Endothelial cell of umbilical vein (primary cell): ENCODE results near the gene PARD3B. TPM values are rescaled to one million over a fixed set of nuclear protein-coding genes. Genes with fewer than 3 reads are reported as not detected.

Experiments
- BruUV-seq: library from RNA; stranded (reverse); fragments of 400-500 nt; replicated peaks from 2 replicates; lab custom pipeline; 2021; lab: Mats Ljungman, UMichigan
- CTCF ChIA-PET: fragments of 300-600, 350-600 bp; sonication (Branson Sonifier 250); formaldehyde crosslinking; loops from one replicate; lab custom pipeline; 2021; ENCODE audit warnings: antibody characterized with exemption, inconsistent platforms; lab: Charles Lee
- POLR2A ChIA-PET: fragments of 300-600, 350-600 bp; sonication (Branson Sonifier 250); formaldehyde crosslinking; loops from one replicate; lab custom pipeline; 2021; ENCODE audit warnings: antibody characterized with exemption, inconsistent platforms; lab: Charles Lee
- DNase-seq: peaks from one replicate; pipeline ENCODE4 v3.0.0-alpha.2; 2011; ENCODE audit warnings: low read depth, low spot score
- FAIRE-seq: peaks from 2 replicates; lab custom pipeline; 2011; peaks lifted over from hg19 to GRCh38; lab: Jason Lieb, UNC
- H2AFZ ChIP-seq: 2 replicates; pipeline ENCODE4 v1.6.0; 2012; ENCODE audit warnings: low read depth, low read length, control low read depth, inconsistent platforms
- H3K27ac ChIP-seq: 2 replicates; pipeline ENCODE4 v1.5.1; 2011; ENCODE audit warnings: low read depth, mild to moderate bottlenecking, control low read depth, low read length, moderate library complexity; ENCODE audit not compliant: insufficient read depth
- H3K27me3 ChIP-seq, 2 experiments: 2 replicates each; pipeline versions ENCODE4 v1.6.0 to v1.6.1; 2011; ENCODE audit warnings: low read length in 2 of 2, mixed read lengths in 1 of 2; ENCODE audit not compliant: control insufficient read depth in 2 of 2, insufficient read depth in 2 of 2
- H3K36me3 ChIP-seq, 2 experiments: 2 replicates in 1 of 2; 3 replicates in 1 of 2; pipeline ENCODE4 v1.5.1; 2011; ENCODE audit warnings: low read length in 2 of 2, mild to moderate bottlenecking in 1 of 2, moderate library complexity in 1 of 2; ENCODE audit not compliant: control insufficient read depth in 2 of 2, insufficient read depth in 2 of 2; ENCODE audit errors: extremely low read depth in 1 of 2
- H3K4me1 ChIP-seq: 3 replicates; pipeline ENCODE4 v1.5.1; 2011; ENCODE audit warnings: mild to moderate bottlenecking, low read length; ENCODE audit not compliant: control insufficient read depth, insufficient read depth; ENCODE audit errors: extremely low read depth
- H3K4me2 ChIP-seq: 2 replicates; pipeline ENCODE4 v1.6.1; 2011; ENCODE audit warnings: low read length, control low read depth, mixed read lengths; ENCODE audit not compliant: insufficient read depth
- H3K4me3 ChIP-seq, 3 experiments: fragments of 200-600 bp in 1 of 3; sonication (generic), shearing (Covaris generic) in 1 of 3; replicated peaks in 1 of 3; 2 replicates each; pipeline ENCODE4 v1.5.1; 2011 to 2016; ENCODE audit warnings: control low read depth in 3 of 3, low read length in 3 of 3, mild to moderate bottlenecking in 2 of 3, inconsistent platforms in 1 of 3, low read depth in 1 of 3, moderate library complexity in 1 of 3; ENCODE audit not compliant: insufficient read depth in 1 of 3
- H3K79me2 ChIP-seq: 2 replicates; pipeline ENCODE4 v1.6.0; 2012; ENCODE audit warnings: low read length, inconsistent platforms; ENCODE audit not compliant: control insufficient read depth, insufficient read depth
- H3K9ac ChIP-seq: replicated peaks from 2 replicates; pipeline ENCODE3; 2011; ENCODE audit warnings: low read length, control low read depth; ENCODE audit not compliant: insufficient read depth; ENCODE audit errors: extremely low read depth
- H3K9me1 ChIP-seq: replicated peaks from 3 replicates; pipeline ENCODE4 v1.6.0; 2011; ENCODE audit warnings: mild to moderate bottlenecking, low read length; ENCODE audit not compliant: control insufficient read depth, insufficient read depth; ENCODE audit errors: extremely low read depth
- H3K9me3 ChIP-seq: replicated peaks from 2 replicates; pipeline ENCODE4 v1.5.1; 2012; ENCODE audit warnings: low read length, inconsistent platforms; ENCODE audit not compliant: control insufficient read depth, insufficient read depth
- H4K20me1 ChIP-seq: replicated peaks from 2 replicates; pipeline ENCODE3; 2011; ENCODE audit warnings: mild to moderate bottlenecking, low read length; ENCODE audit not compliant: control insufficient read depth, insufficient read depth; ENCODE audit errors: extremely low read depth
- EZH2 ChIP-seq: IDR thresholded peaks from 2 replicates; pipeline ENCODE4 v1.6.1; 2012; ENCODE audit warnings: borderline replicate concordance, low read depth, mild to moderate bottlenecking, moderate library complexity, low read length, inconsistent platforms; ENCODE audit not compliant: severe bottlenecking
- FOS ChIP-seq: IDR thresholded peaks from 2 replicates; pipeline ENCODE4 v1.6.1; 2011; ENCODE audit warnings: mild to moderate bottlenecking, low read length, moderate library complexity, borderline replicate concordance; ENCODE audit not compliant: insufficient read depth
- GATA2 ChIP-seq: IDR thresholded peaks from 2 replicates; pipeline ENCODE4 v1.7.0; 2011; ENCODE audit warnings: low read depth, mild to moderate bottlenecking, moderate library complexity, mixed read lengths, low read length; ENCODE audit not compliant: insufficient read length, insufficient read depth
- JUN ChIP-seq: IDR thresholded peaks from 2 replicates; pipeline ENCODE4 v1.6.1; 2011; ENCODE audit warnings: borderline replicate concordance, low read depth; ENCODE audit not compliant: insufficient read length, insufficient read depth
- MYC ChIP-seq: IDR thresholded peaks from one replicate; pipeline ENCODE4 v1.6.1; 2011; ENCODE audit warnings: mild to moderate bottlenecking, low read depth, low read length
- POLR2A ChIP-seq: IDR thresholded peaks from 2 replicates; pipeline ENCODE4 v1.6.1; 2012; ENCODE audit warnings: low read depth, mild to moderate bottlenecking, control low read depth, low read length
- POLR2AphosphoS5 ChIP-seq: IDR thresholded peaks from 2 replicates; pipeline ENCODE4 v1.6.1; 2012; ENCODE audit warnings: low read depth, mild to moderate bottlenecking, control low read depth, low read length, moderate library complexity; ENCODE audit not compliant: insufficient read depth
- dilution Hi-C: fragments of 300-500 bp; cut with MboI; formaldehyde crosslinking; loops from one replicate; pipeline ENCODE4 v1.15.0; 2019; ENCODE audit warnings: low sequenced_read_pairs; ENCODE audit not compliant: extremely low pct_ligation_motif_present
- intact Hi-C: fragments of 100-400 bp; cut with micrococcal nuclease; formaldehyde crosslinking; loops from one replicate; pipeline ENCODE4 v1.10.0; 2022
- polyA plus RNA-seq, 4 experiments: library from polyadenylated mRNA; depleted of rRNA in 3 of 4; stranded (reverse) in 3 of 4; unstranded in 1 of 4; fragments of >200 nt; gene quantifications; 2 replicates each; pipeline versions ENCODE4 v1.2.1 to v1.2.3, GENCODE V29; 2011 to 2012; ENCODE audit warnings: missing spikeins in 1 of 4
- total RNA-seq: library from RNA; stranded (reverse); gene quantifications from 2 replicates; pipeline ENCODE4 v1.2.3, GENCODE V29; 2021
- TF ChIP-seq, protein P1 (sequence below), 2 donors: IDR thresholded peaks; 1 replicate in 1 of 2; 2 replicates in 1 of 2; pipeline ENCODE4 v1.5.1; 2011; ENCODE audit warnings: low read length in 2 of 2, mild to moderate bottlenecking in 2 of 2, moderate library complexity in 2 of 2, control low read depth in 1 of 2, inconsistent platforms in 1 of 2, low read depth in 1 of 2; ENCODE audit not compliant: insufficient read depth in 1 of 2; ENCODE audit errors: extremely low read depth in 1 of 2
- TF ChIP-seq, protein P2 (sequence below): IDR thresholded peaks from 2 replicates; pipeline ENCODE4 v1.6.1; 2011; ENCODE audit not compliant: insufficient read depth, insufficient read length

Gene PARD3B
- total and polyA plus RNA-seq, 2 donors (not counting 3 experiments of a cell fraction or from before 2014, with no cell fraction given), result 2.2 to 30.9 TPM

- DNase-seq (no peak), FAIRE-seq (no peak)
- dilution Hi-C loops, result no loop called here
- H2AFZ ChIP-seq, result no peak overlapping the region
- H3K4me1 ChIP-seq, result no peaks in the 10 kb centered on the region
- H3K4me2 ChIP-seq, result no peak overlapping the region
- no peaks in the 10 kb centered on the region for H3K9me3 ChIP-seq
- H3K36me3 ChIP-seq, result no peaks in the 10 kb centered on the region
- H4K20me1 ChIP-seq, result no peaks in the 10 kb centered on the region
- ChIA-PET CTCF (interaction anchor here (1.2 kb wide), 1 partner anchor 34 kb away, joined by 3 read pairs; no protein-coding TSS in a partner anchor), POLR2A (no interaction called here)
- H3K27me3 ChIP-seq, result no peaks in the 10 kb centered on the region
- no peak for TF ChIP-seq MYC
- TF ChIP-seq, protein P1, sequence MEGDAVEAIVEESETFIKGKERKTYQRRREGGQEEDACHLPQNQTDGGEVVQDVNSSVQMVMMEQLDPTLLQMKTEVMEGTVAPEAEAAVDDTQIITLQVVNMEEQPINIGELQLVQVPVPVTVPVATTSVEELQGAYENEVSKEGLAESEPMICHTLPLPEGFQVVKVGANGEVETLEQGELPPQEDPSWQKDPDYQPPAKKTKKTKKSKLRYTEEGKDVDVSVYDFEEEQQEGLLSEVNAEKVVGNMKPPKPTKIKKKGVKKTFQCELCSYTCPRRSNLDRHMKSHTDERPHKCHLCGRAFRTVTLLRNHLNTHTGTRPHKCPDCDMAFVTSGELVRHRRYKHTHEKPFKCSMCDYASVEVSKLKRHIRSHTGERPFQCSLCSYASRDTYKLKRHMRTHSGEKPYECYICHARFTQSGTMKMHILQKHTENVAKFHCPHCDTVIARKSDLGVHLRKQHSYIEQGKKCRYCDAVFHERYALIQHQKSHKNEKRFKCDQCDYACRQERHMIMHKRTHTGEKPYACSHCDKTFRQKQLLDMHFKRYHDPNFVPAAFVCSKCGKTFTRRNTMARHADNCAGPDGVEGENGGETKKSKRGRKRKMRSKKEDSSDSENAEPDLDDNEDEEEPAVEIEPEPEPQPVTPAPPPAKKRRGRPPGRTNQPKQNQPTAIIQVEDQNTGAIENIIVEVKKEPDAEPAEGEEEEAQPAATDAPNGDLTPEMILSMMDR (IDR thresholded peaks at IDR 0.05; ENCODE audit: extremely low read depth in 1 of 2, insufficient read depth in 1 of 2, low read depth in 1 of 2, low read length in 2 of 2), result no peak
- no peak for TF ChIP-seq POLR2AphosphoS5
- TF ChIP-seq JUN, result no peak
- TF ChIP-seq GATA2, result no peak
- TF ChIP-seq, protein P2, sequence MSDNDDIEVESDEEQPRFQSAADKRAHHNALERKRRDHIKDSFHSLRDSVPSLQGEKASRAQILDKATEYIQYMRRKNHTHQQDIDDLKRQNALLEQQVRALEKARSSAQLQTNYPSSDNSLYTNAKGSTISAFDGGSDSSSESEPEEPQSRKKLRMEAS, result no peak
- TF ChIP-seq FOS, result no peak
- no peak for TF ChIP-seq POLR2A
- no peak for TF ChIP-seq EZH2
- no peak overlapping the region for H3K27ac ChIP-seq
- intact Hi-C loops, result no loop called here
- no peak overlapping the region for H3K9ac ChIP-seq
- no peaks in the 10 kb centered on the region for H3K79me2 ChIP-seq
- H3K9me1 ChIP-seq, result no peaks in the 10 kb centered on the region
- no peak overlapping the region for H3K4me3 ChIP-seq
- BruUV-seq, result no TSS peak
Measured at GRCh38 chr2:204530464-204530805, 14.8 kb upstream of the PARD3B start.
